GM13976 (cell line): ENCODE measurements around the gene SLC15A2.

Source experiments
- DNase-seq: peaks from one replicate; pipeline ENCODE4 v3.0.0; 2012; ENCODE audit warnings: low spot score
- CTCF ChIP-seq: IDR thresholded peaks from 2 replicates; pipeline ENCODE4 v1.5.1; 2012; ENCODE audit warnings: borderline replicate concordance, mild to moderate bottlenecking; ENCODE audit not compliant: insufficient read depth; ENCODE audit errors: extremely low read depth, missing control alignments, control extremely low read depth
- in situ Hi-C: fragments of 300-500 bp; cut with MboI; formaldehyde crosslinking; loops from one replicate; pipeline ENCODE4 v1.12.0; 2022; ENCODE audit warnings: low sequenced_read_pairs, mixed read lengths, inconsistent platforms; ENCODE audit not compliant: unreplicated experiment

SLC15A2 gene

DNA sequence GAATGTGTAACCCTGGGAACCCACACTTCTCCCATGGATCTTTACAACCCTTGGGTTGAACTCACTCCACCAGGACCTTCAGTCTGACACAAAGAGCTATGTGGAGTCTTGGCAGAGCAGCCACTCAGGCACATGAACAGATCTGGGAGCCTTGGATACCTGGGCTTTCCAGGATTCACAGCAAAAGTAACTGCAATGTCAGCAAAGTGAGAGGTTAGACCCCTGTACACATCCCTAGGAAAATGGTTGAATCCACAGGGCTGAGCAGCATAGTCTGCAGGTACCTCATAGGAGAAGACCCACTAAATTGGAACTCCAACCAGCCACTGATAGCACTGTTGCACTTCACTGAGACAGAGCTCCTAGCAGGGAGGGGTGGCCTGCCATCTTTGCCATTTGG is 68.2 kb downstream of the SLC15A2 start:
- DNase-seq, result no peak
- in situ Hi-C loops, result no loop called here

DNA sequence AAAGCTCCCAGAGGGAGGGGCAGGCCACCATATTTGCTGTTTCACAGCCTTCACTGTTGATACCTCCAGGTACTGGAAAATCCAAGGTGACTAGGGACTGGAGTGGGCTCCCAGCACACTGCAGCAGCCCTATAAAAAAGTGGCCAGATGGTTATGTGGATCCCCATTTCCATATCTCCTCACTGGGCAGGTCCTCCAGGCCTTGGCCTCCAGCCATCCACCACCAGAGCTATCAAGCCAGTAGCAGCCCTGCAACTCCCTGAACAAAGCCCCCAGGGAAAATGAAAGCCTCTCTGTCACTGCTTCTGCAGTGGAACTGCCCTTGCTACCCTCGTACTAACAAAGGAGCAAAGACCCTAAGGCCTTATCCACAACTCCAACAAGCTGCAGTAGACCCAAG is 69.4 kb downstream of the SLC15A2 start:
- no peak for TF ChIP-seq CTCF
- no peak for DNase-seq
- in situ Hi-C loops, result no loop called here

More for the DNA sequence above, 68.2 kb downstream of the SLC15A2 start:
- no peak for TF ChIP-seq CTCF

GRCh38 chr3:121969631-121970030 is 75.4 kb downstream of the SLC15A2 start:
- TF ChIP-seq CTCF, result no peak
- in situ Hi-C loops, result no loop called here
- DNase-seq, result no peak

GRCh38 chr3:121970047-121970446 is 75.8 kb downstream of the SLC15A2 start:
- no peak for DNase-seq
- TF ChIP-seq CTCF, result no peak
- in situ Hi-C loops, result no loop called here

GRCh38 chr3:121974601-121975111 is 80.5 kb downstream of the SLC15A2 start:
- no peak for DNase-seq
- TF ChIP-seq CTCF, result no peak
- in situ Hi-C loops, result loop anchor here (25.0 kb wide), 1 partner anchor 412 kb away; the partner anchor contains the start of gene ARGFX

GRCh38 chr3:121975702-121976302 is 81.6 kb downstream of the SLC15A2 start:
- no peak for DNase-seq
- TF ChIP-seq CTCF, result no peak
- in situ Hi-C loops, result loop anchor here (25.0 kb wide), 1 partner anchor 414 kb away; the partner anchor contains the start of gene ARGFX
